Heart right ventricle (tissue), 16 donors: ENCODE measurements around the gene ITIH5. TPM values are rescaled to one million over a fixed set of nuclear protein-coding genes. Genes with fewer than 3 reads are reported as not detected.

Experiments used
- ATAC-seq, 8 donors: fragments of 200-7000 bp; cut with Tn5 transposase; one replicate each; pipeline ENCODE4 v1.9.1; 2020; ENCODE audit warnings: mild to moderate bottlenecking in 8 of 8, moderate library complexity in 8 of 8, moderate number of reproducible peaks in 1 of 8
- DNase-seq, 2 donors: peaks; one replicate each; pipeline ENCODE4 v3.0.0-alpha.2; 2020
- H3K27ac ChIP-seq, 10 donors: fragments of 200-600 bp; sonication (generic) in 2 of 10; one replicate each; pipeline versions ENCODE4 v1.5.0 to v1.8.0; 2020 to 2022; ENCODE audit warnings: mild to moderate bottlenecking in 3 of 10
- H3K27me3 ChIP-seq, 7 donors: fragments of 200-600 bp; one replicate each; pipeline ENCODE4 v1.8.0; 2021 to 2022; ENCODE audit warnings: mild to moderate bottlenecking in 2 of 7
- H3K36me3 ChIP-seq, 9 donors: fragments of 200-600 bp; sonication (generic) in 1 of 9; one replicate each; pipeline versions ENCODE4 v1.5.0 to v1.8.0; 2020 to 2022; ENCODE audit warnings: mild to moderate bottlenecking in 2 of 9
- H3K4me1 ChIP-seq, 9 donors: fragments of 200-600 bp; sonication (generic) in 1 of 9; one replicate each; pipeline versions ENCODE4 v1.5.0 to v1.8.0; 2020 to 2022; ENCODE audit warnings: mild to moderate bottlenecking in 4 of 9
- H3K4me3 ChIP-seq, 10 donors: fragments of 200-600 bp; sonication (generic) in 2 of 10; one replicate each; pipeline versions ENCODE4 v1.5.0 to v1.8.0; 2020 to 2022; ENCODE audit warnings: mild to moderate bottlenecking in 7 of 10, moderate library complexity in 2 of 10
- H3K9me3 ChIP-seq, 11 donors: fragments of 200-600 bp in 10 of 11; sonication (generic) in 2 of 11; one replicate each; pipeline versions ENCODE4 v1.5.0 to v1.8.0; 2013 to 2022; ENCODE audit warnings: mild to moderate bottlenecking in 2 of 11, control low read depth in 1 of 11, moderate library complexity in 1 of 11
- WGBS, 2 donors: extraction: QIAGEN DNeasy Blood & Tissue Kit; methylation state at CpG; one replicate each; pipeline ENCODE4 v1.1.7; 2013; ENCODE audit warnings: inconsistent platforms in 1 of 2; 5-methylcytosine and 5-hydroxymethylcytosine counted together
- intact Hi-C, 10 donors: fragments of 100-400 bp; cut with DNase I; formaldehyde crosslinking; loops; one replicate each; pipeline versions ENCODE4 v1.11.1 to v1.14.2; 2022
- polyA plus RNA-seq, 2 donors: library from polyadenylated mRNA; stranded (reverse); fragments of 200-250 nt; gene quantifications; one replicate each; pipeline ENCODE4 v1.2.3, GENCODE V29; 2013
- total RNA-seq, 10 donors: library from RNA; stranded (reverse); fragmentation: NEBNext Ultra II Directional in 3 of 10; extraction: Animal tissue kit (Norgen Biotek cat#: 25700) in 3 of 10; gene quantifications; one replicate each; pipeline versions ENCODE4 v1.2.1 to v1.2.4, GENCODE V29; 2021 to 2023
- TF ChIP-seq, protein P1 (sequence below), 9 donors: fragments of 200-600 bp; sonication (generic) in 2 of 9; IDR thresholded peaks; one replicate each; pipeline versions ENCODE4 v1.5.0 to v1.8.0; 2021 to 2022; ENCODE audit warnings: antibody characterized with exemption in 9 of 9, mild to moderate bottlenecking in 5 of 9, moderate library complexity in 1 of 9
- donor health status: Arrhythmogenic right ventricular cardiomyopathy.
- donor health status: ischemic (EF 13 %, LVEDD 7.1; RV severe dilation, severe dysfunction).
- donor health status: healthy with polysubstance abuse.
- donor health status: DM: no; HTN: yes; CAD: no.
- donor health status: DM: no; HTN: no; CAD: no.
- donor health status: ischemic (EF 25% LVEDD 6.9; RV normal size, moderate dysfunction).
- donor health status: ischemic (EF 25% LVEDD 5.7; RV mildly dilated, moderate dysfunction).
- donor health status: healthy.
- donor health status: DM: yes; HTN: yes; CAD: no.
- donor health status: Ischemic cardiomyopathy.
- donor health status: ischemic (EF 35%, LVEDD 5.7; RV mildly dilated, moderate dysfunction).
- donor health status: nonischemic (EF 11% LVEDD 7.7; RV severe dilation, severe dysfunction).
- donor health status: DM: yes; HTN: yes; CAD: no.
- donor health status: PGD.
- donor health status: ischemic (EF 29% LVEDD 5.4; RV normal size, mild dysfunction).
- donor health status: nonischemic (EF 23%, LVEDD 6.1; RV moderate dilation, normal function).

Gene ITIH5
- total and polyA plus RNA-seq, 12 donors, result 2.8 to 21.3 (median 12.2) TPM

DNA sequence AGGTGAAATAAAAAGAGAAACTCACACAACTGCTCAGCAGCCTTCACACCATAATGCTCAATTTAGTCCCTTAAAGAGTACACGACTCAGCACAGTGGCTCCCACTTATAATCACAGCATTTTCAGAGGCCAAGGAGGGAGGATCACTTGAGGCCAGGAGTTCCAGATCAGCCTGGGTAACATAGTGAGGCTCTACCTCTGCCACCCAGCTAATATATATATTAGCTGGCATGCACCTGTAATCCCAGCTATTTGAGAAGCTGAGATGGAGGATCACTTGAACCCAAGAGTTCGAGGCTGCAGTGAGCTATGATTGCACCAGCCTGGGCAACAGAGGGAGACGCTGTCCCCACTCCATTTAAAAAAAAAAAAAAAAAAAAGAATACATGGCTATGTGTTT is 38.6 kb upstream of the ITIH5 start:
- Histone ChIP-seq H3K4me3 (no peak overlapping the region), H3K27me3 (peaks cover 0 to 25% (median 8%) of the 10 kb centered on the region in 7 donors), H3K27ac (no peak overlapping the region), H3K4me1 (no peaks in the 10 kb centered on the region), H3K36me3 (no peaks in the 10 kb centered on the region), H3K9me3 (no peaks in the 10 kb centered on the region)
- 72 to 74% methylated on average over 3 of the region's 3 CpGs for WGBS, 2 donors
- no peak for ATAC-seq
- no peak for DNase-seq
- intact Hi-C loops, result no loop called here
- TF ChIP-seq, protein P1, sequence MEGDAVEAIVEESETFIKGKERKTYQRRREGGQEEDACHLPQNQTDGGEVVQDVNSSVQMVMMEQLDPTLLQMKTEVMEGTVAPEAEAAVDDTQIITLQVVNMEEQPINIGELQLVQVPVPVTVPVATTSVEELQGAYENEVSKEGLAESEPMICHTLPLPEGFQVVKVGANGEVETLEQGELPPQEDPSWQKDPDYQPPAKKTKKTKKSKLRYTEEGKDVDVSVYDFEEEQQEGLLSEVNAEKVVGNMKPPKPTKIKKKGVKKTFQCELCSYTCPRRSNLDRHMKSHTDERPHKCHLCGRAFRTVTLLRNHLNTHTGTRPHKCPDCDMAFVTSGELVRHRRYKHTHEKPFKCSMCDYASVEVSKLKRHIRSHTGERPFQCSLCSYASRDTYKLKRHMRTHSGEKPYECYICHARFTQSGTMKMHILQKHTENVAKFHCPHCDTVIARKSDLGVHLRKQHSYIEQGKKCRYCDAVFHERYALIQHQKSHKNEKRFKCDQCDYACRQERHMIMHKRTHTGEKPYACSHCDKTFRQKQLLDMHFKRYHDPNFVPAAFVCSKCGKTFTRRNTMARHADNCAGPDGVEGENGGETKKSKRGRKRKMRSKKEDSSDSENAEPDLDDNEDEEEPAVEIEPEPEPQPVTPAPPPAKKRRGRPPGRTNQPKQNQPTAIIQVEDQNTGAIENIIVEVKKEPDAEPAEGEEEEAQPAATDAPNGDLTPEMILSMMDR (IDR thresholded peaks at IDR 0.05), result no peak

DNA sequence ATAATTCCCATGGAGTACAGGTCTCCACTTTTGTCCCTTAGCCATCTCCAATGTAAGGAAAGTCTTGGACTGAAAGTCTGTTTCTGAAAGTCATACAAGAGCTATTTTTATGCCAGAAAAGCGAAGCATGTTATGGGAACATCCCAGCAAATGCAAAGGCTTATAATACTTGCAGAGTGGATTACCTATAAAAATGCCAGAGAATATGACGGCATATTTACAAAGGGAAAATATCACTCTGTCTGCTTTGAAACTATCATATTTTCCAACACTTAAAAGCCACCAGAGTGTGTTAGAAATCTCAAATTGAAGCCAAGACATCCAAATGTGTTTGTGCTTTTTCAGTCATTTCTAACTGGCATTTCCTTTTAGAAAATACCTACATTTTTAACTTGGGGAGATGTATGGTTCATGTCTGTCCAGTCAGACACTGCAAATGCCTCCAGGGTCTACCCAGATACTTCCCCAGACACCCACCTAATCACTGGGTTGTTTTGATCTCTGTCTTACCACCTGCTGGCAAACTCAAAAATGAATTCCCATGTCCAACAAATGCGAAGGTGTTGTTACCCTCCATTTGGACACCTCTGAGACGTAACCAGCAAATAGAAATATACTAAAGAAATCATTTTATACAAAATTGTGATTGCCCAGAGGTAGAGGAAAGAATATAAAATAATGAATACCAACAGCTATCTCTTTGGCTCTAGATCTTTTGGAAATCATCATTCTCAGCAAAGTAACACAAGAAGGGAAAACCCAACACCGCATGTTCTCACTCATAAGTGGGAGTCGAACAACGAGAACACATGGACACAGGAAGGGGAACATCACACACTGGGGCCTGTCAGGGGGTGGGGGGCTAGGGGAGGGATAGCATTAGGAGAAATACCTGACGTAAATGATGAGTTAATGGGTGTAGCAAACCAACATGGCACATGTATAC is 37.6 kb upstream of the ITIH5 start:
- Histone ChIP-seq H3K9me3 (no peaks in the 10 kb centered on the region), H3K4me1 (no peaks in the 10 kb centered on the region), H3K27ac (no peak overlapping the region), H3K36me3 (no peaks in the 10 kb centered on the region), H3K4me3 (no peak overlapping the region), H3K27me3 (peaks cover 0 to 25% (median 8%) of the 10 kb centered on the region in 7 donors)
- WGBS, 2 donors, result 86 to 90% methylated on average over 8 of the region's 8 CpGs
- intact Hi-C loops, result no loop called here
- TF ChIP-seq, protein P1 (IDR thresholded peaks at IDR 0.05), result no peak
- no peak for ATAC-seq
- no peak for DNase-seq

DNA sequence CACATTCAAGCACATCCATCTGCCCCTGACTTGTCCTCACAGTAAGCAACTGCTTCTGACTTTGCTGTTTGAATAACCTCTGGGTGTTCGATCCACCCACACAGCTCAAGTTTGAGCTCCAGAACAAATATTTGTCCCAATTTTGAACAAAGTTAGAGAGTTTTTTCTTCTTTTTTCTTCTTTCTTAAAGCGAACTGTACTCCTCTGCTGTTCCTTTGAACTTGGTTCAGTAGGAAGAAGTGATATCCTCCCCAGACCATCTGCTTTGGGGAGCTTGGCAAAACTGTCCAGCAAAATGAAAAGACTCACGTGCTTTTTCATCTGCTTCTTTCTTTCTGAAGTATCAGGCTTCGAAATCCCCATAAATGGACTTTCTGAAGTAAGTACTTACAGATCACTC is 36.4 kb upstream of the ITIH5 start, which contains the start of gene ITIH2:
TSS of gene ITIH2 (plus strand) at position 177 of the 400 bp plus-strand sequence. CDS start at position 296, 119 bp downstream.
- DNase-seq (no peak), ATAC-seq (no peak)
- TF ChIP-seq, protein P1 (IDR thresholded peaks at IDR 0.05), result no peak
- H3K9me3 ChIP-seq, result no peaks in the 10 kb centered on the region
- no peaks in the 10 kb centered on the region for H3K4me1 ChIP-seq
- intact Hi-C loops, result no loop called here
- H3K4me3 ChIP-seq, result no peak within 1 kb of the TSS
- no peaks in the 10 kb centered on the region for H3K36me3 ChIP-seq
- WGBS, 2 donors, result 58 to 65% methylated on average over 4 of the region's 4 CpGs
- peaks cover 0 to 25% (median 8%) of the 10 kb centered on the region in 7 donors for H3K27me3 ChIP-seq
- H3K27ac ChIP-seq, result no peak within 1 kb of the TSS

DNA sequence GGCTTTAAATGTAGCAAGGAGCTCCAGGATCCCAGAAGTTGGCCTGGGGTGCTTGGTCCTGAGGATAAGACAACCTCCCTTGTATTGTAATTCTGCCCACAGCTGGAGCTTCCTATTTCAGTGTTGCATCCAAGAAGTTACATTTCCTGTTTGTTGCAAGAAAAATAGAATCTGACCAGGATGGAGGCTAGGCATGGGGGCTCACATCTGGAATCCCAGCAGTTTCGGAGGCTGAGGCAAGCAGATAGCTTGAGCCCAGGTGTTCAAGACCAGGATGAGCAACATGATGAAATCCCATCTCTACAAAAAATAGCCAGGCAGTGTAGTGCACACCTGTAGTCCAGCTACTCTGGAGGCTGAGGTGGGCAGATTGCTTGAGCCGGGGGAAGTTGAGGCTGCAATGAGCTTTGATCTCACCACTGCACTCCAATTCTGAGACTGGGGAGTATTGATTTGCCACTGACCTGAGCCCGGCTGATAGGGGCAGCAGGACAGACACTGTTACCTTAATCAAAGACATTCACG is 35.6 kb upstream of the ITIH5 start:
- ATAC-seq (no peak), DNase-seq (no peak)
- H3K27ac ChIP-seq, result no peak overlapping the region
- H3K9me3 ChIP-seq, result no peaks in the 10 kb centered on the region
- H3K27me3 ChIP-seq, result peaks cover 0 to 25% (median 8%) of the 10 kb centered on the region in 7 donors
- no peaks in the 10 kb centered on the region for H3K36me3 ChIP-seq
- H3K4me1 ChIP-seq, result no peaks in the 10 kb centered on the region
- H3K4me3 ChIP-seq, result no peak overlapping the region
- WGBS, 2 donors, result 79% methylated on average over 4 of the region's 4 CpGs
- intact Hi-C loops, result no loop called here
- TF ChIP-seq, protein P1 (IDR thresholded peaks at IDR 0.05), result no peak
